ENCODE measurements around the gene ZSWIM6.

Gene ZSWIM6

DNA sequence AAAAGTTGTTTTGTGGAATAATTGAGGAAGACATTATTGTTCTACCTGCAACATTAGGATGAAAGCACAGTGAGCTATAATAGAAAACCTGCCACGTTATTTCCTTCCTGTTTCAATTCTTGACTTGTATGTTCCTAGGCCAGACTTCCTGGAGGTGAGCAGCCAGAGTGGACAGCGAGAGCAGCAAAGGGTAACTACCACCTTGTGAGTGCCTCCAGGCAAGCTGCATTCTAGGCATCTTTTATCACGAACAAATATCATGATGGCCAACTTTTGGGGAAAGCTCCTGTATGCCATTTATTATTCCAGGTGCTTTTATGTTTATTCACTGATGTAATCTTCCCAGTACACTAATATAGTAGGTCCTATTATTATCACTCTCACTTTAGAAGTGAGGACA lies 34.0 kb upstream of the ZSWIM6 start:
- H3K9ac ChIP-seq (ENCODE audit: low read length): no peak overlapping the region
- TF ChIP-seq CTCF (IDR thresholded peaks at IDR 0.05; ENCODE audit: low read length) (no peak), EZH2 (IDR thresholded peaks at IDR 0.05; ENCODE audit: borderline replicate concordance, low read length) (no peak)
- no peak overlapping the region for H2AFZ ChIP-seq (ENCODE audit: low read length)
- no peaks in the 10 kb centered on the region for H3K4me1 ChIP-seq (ENCODE audit: insufficient read depth, low read length, severe bottlenecking)
- H3K36me3 ChIP-seq (ENCODE audit: insufficient read depth, low read length): no peaks in the 10 kb centered on the region
- H3K4me2 ChIP-seq (ENCODE audit: low read length): no peak overlapping the region
- no peaks in the 10 kb centered on the region for H3K9me3 ChIP-seq (ENCODE audit: low read length)
- H4K20me1 ChIP-seq (ENCODE audit: insufficient read depth, low read length): no peaks in the 10 kb centered on the region
- H3K27me3 ChIP-seq (ENCODE audit: insufficient read depth, low read length): no peaks in the 10 kb centered on the region
- H3K4me3 ChIP-seq (ENCODE audit: low read depth, low read length, poor library complexity, severe bottlenecking): no peak overlapping the region
- H3K27ac ChIP-seq (ENCODE audit: low read depth, low read length, poor library complexity, severe bottlenecking): no peak overlapping the region
- H3K79me2 ChIP-seq (ENCODE audit: insufficient read depth, low read length): no peaks in the 10 kb centered on the region
- H3F3A ChIP-seq (ENCODE audit: insufficient read depth, low read length): no peaks in the 10 kb centered on the region
- H3K9me2 ChIP-seq (ENCODE audit: low read depth, low read length): no peaks in the 10 kb centered on the region

DNA sequence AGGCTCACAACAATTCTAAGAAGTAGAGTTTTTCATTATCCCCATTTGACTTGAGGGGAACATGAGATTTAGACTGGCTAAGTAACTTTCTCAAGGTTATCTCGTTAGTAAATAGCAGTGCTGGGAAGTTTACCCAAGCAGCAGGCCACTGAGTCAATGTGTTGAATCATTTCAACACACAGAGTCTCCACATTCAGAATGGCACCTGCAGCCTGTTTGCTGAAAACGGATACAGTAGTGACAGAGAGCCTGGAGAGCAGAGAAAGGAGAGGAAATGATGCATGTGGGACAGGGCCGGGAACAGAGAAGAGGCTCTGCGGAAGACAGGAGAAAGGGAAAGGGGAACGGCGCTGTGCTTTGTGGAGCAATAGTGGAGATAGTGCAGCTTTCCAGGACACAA lies 33.5 kb upstream of the ZSWIM6 start:
- TF ChIP-seq CTCF (IDR thresholded peaks at IDR 0.05; ENCODE audit: low read length) (no peak), EZH2 (IDR thresholded peaks at IDR 0.05; ENCODE audit: borderline replicate concordance, low read length) (no peak)
- Histone ChIP-seq H3K9me2 (ENCODE audit: low read depth, low read length) (no peaks in the 10 kb centered on the region), H2AFZ (ENCODE audit: low read length) (no peak overlapping the region), H3K9ac (ENCODE audit: low read length) (no peak overlapping the region), H3K4me3 (ENCODE audit: low read depth, low read length, poor library complexity, severe bottlenecking) (no peak overlapping the region), H3K4me1 (ENCODE audit: insufficient read depth, low read length, severe bottlenecking) (no peaks in the 10 kb centered on the region), H3K79me2 (ENCODE audit: insufficient read depth, low read length) (no peaks in the 10 kb centered on the region), H3K36me3 (ENCODE audit: insufficient read depth, low read length) (no peaks in the 10 kb centered on the region), H3K27me3 (ENCODE audit: insufficient read depth, low read length) (no peaks in the 10 kb centered on the region), H3F3A (ENCODE audit: insufficient read depth, low read length) (no peaks in the 10 kb centered on the region), H4K20me1 (ENCODE audit: insufficient read depth, low read length) (no peaks in the 10 kb centered on the region), H3K4me2 (ENCODE audit: low read length) (no peak overlapping the region), H3K9me3 (ENCODE audit: low read length) (no peaks in the 10 kb centered on the region), H3K27ac (ENCODE audit: low read depth, low read length, poor library complexity, severe bottlenecking) (no peak overlapping the region)

GRCh38 chr5:61299261-61299681 lies 32.8 kb upstream of the ZSWIM6 start:
- no peaks in the 10 kb centered on the region for H3K36me3 ChIP-seq (ENCODE audit: insufficient read depth, low read length)
- no peaks in the 10 kb centered on the region for H4K20me1 ChIP-seq (ENCODE audit: insufficient read depth, low read length)
- no peaks in the 10 kb centered on the region for H3K4me1 ChIP-seq (ENCODE audit: insufficient read depth, low read length, severe bottlenecking)
- H3F3A ChIP-seq (ENCODE audit: insufficient read depth, low read length): no peaks in the 10 kb centered on the region
- H3K27ac ChIP-seq (ENCODE audit: low read depth, low read length, poor library complexity, severe bottlenecking): no peak overlapping the region
- H3K79me2 ChIP-seq (ENCODE audit: insufficient read depth, low read length): no peaks in the 10 kb centered on the region
- no peak overlapping the region for H3K4me3 ChIP-seq (ENCODE audit: low read depth, low read length, poor library complexity, severe bottlenecking)
- no peak overlapping the region for H2AFZ ChIP-seq (ENCODE audit: low read length)
- H3K27me3 ChIP-seq (ENCODE audit: insufficient read depth, low read length): no peaks in the 10 kb centered on the region
- TF ChIP-seq CTCF (IDR thresholded peaks at IDR 0.05; ENCODE audit: low read length) (no peak), EZH2 (IDR thresholded peaks at IDR 0.05; ENCODE audit: borderline replicate concordance, low read length) (no peak)
- H3K9ac ChIP-seq (ENCODE audit: low read length): no peak overlapping the region
- no peaks in the 10 kb centered on the region for H3K9me3 ChIP-seq (ENCODE audit: low read length)
- no peak overlapping the region for H3K4me2 ChIP-seq (ENCODE audit: low read length)
- H3K9me2 ChIP-seq (ENCODE audit: low read depth, low read length): no peaks in the 10 kb centered on the region
